K562 (cell line): ENCODE data around the gene TEX261. TPM values are rescaled to one million over a fixed set of nuclear protein-coding genes. Genes with fewer than 3 reads are reported as not detected.

Source experiments
- BACH1 ChIP-seq: fragments of 200-800 bp; sonication (Bioruptor generic); IDR thresholded peaks from 2 replicates; pipeline ENCODE4 v1.6.1; 2016; ENCODE audit warnings: missing genetic modification characterization, missing compliant biosample characterization
- CCNT2 ChIP-seq: IDR thresholded peaks from 2 replicates; pipeline ENCODE4 v1.6.1; 2011; ENCODE audit warnings: borderline replicate concordance, low read depth, mild to moderate bottlenecking, moderate library complexity, mixed read lengths, low read length; ENCODE audit not compliant: insufficient read length; ENCODE audit errors: extremely low read depth
- DPF2 ChIP-seq: fragments of 450-650 bp; IDR thresholded peaks from 2 replicates; pipeline ENCODE4 v1.6.1; 2016
- GABPB2 ChIP-seq: fragments of 250-450 bp; sonication (Bioruptor Pico); conservative IDR thresholded peaks from 2 replicates; pipeline ENCODE4 v1.5.1; 2021; ENCODE audit warnings: mild to moderate bottlenecking
- HDGF ChIP-seq: fragments of 450-650 bp; IDR thresholded peaks from 2 replicates; pipeline ENCODE4 v1.6.1; 2016
- HMG20B ChIP-seq: fragments of 250-450 bp; sonication (Bioruptor Pico); IDR thresholded peaks from 2 replicates; pipeline ENCODE4 v1.5.0; 2021; ENCODE audit warnings: mild to moderate bottlenecking
- MTA1 ChIP-seq: fragments of 450-650 bp; IDR thresholded peaks from 2 replicates; pipeline ENCODE4 v1.6.1; 2017; ENCODE audit warnings: borderline replicate concordance
- NCOA1 ChIP-seq: fragments of 450-650 bp; IDR thresholded peaks from 2 replicates; pipeline ENCODE4 v1.6.1; 2016; ENCODE audit warnings: low read depth
- NFYB ChIP-seq: IDR thresholded peaks from 2 replicates; pipeline ENCODE4 v1.6.1; 2011; ENCODE audit warnings: mild to moderate bottlenecking, moderate library complexity; ENCODE audit not compliant: insufficient read length; ENCODE audit errors: extremely low read depth
- PHF21A ChIP-seq: fragments of 450-650 bp; IDR thresholded peaks from 2 replicates; pipeline ENCODE4 v1.6.1; 2017; ENCODE audit warnings: low read depth, borderline replicate concordance
- RFX7 ChIP-seq: fragments of 250-450 bp; sonication (Bioruptor Pico); IDR thresholded peaks from 2 replicates; pipeline ENCODE4 v1.5.1; 2021; ENCODE audit warnings: mild to moderate bottlenecking
- SIN3B ChIP-seq: fragments of 450-650 bp; IDR thresholded peaks from 2 replicates; pipeline ENCODE4 v1.6.1; 2017; ENCODE audit warnings: low read depth, mild to moderate bottlenecking, moderate library complexity
- SNRNP70 ChIP-seq: fragments of 200-400 bp; formaldehyde crosslinking; optimal IDR thresholded peaks from 2 replicates; pipeline ENCODE3; 2017; ENCODE audit warnings: low read depth, low read length
- ZFP30 ChIP-seq: fragments of 250-450 bp; sonication (Bioruptor Pico); IDR thresholded peaks from 2 replicates; pipeline ENCODE4 v1.8.0; 2022; ENCODE audit warnings: moderate library complexity, mild to moderate bottlenecking, inconsistent platforms, borderline replicate concordance
- ZNF263 ChIP-seq: sonication (generic); formaldehyde crosslinking; IDR thresholded peaks from 2 replicates; pipeline ENCODE4 v1.8.0; 2022; ENCODE audit warnings: mild to moderate bottlenecking, missing genetic modification reagents, borderline replicate concordance
- ZNF586 ChIP-seq: fragments of 450-650 bp; formaldehyde crosslinking; conservative IDR thresholded peaks from 2 replicates; pipeline ENCODE4 v1.4.0; 2020; ENCODE audit warnings: mild to moderate bottlenecking, moderate library complexity
- ZNF696 ChIP-seq: fragments of 250-450 bp; sonication (Bioruptor Pico); conservative IDR thresholded peaks from 2 replicates; pipeline ENCODE4 v1.4.0; 2020; ENCODE audit warnings: mild to moderate bottlenecking, moderate library complexity
- ZSCAN32 ChIP-seq: fragments of 450-650 bp; formaldehyde crosslinking; IDR thresholded peaks from 2 replicates; pipeline ENCODE4 v1.4.0; 2020; ENCODE audit warnings: mild to moderate bottlenecking, moderate library complexity
- polyA plus RNA-seq, 8 experiments: library from polyadenylated mRNA; depleted of rRNA in 4 of 8; stranded (reverse) in 5 of 8; unstranded in 3 of 8; fragments of >200 nt; fragmentation: Nextera tagmentation in 2 of 8; fragmentation: Illumina TruSeq in 1 of 8; extraction: Ambion mirVana in 2 of 8; extraction: Trizol in 1 of 8; gene quantifications; 2 replicates each; pipeline versions ENCODE4 v1.2.1 to v1.2.3, GENCODE V29; 2011 to 2014; ENCODE audit warnings: inconsistent platforms in 1 of 8, missing spikeins in 1 of 8
- total RNA-seq, 7 experiments: library from RNA; depleted of rRNA in 6 of 7; stranded (reverse); fragments of >200 nt in 6 of 7; fragmentation: Illumina TruSeq in 2 of 7; extraction: Trizol in 2 of 7; gene quantifications; 2 replicates each; pipeline versions ENCODE4 v1.2.1 to v1.2.3, GENCODE V29; 2011 to 2021; ENCODE audit warnings: low replicate concordance in 1 of 7
- TF ChIP-seq, protein P1 (sequence below): sonication (generic); formaldehyde crosslinking; IDR thresholded peaks from 2 replicates; pipeline ENCODE4 v1.9.0; 2022; ENCODE audit warnings: mild to moderate bottlenecking, missing genetic modification reagents
- TF ChIP-seq, protein P2 (sequence below), 2 experiments: fragments of 450-650 bp; IDR thresholded peaks; 2 replicates each; pipeline ENCODE4 v1.6.1; 2018; ENCODE audit warnings: mild to moderate bottlenecking in 2 of 2, low read depth in 1 of 2; ENCODE audit not compliant: partially characterized antibody in 2 of 2
- TF ChIP-seq, protein P3 (sequence below): fragments of 250-450 bp; sonication (Bioruptor Pico); IDR thresholded peaks from 2 replicates; pipeline ENCODE4 v1.5.0; 2021; ENCODE audit warnings: mild to moderate bottlenecking, moderate library complexity

Gene TEX261
- total and polyA plus RNA-seq, 9 of the 15 experiments (the other 6 are each of a cell fraction or from before 2014, with no cell fraction given), result 11.9 to 110 (median 51.9) TPM

DNA sequence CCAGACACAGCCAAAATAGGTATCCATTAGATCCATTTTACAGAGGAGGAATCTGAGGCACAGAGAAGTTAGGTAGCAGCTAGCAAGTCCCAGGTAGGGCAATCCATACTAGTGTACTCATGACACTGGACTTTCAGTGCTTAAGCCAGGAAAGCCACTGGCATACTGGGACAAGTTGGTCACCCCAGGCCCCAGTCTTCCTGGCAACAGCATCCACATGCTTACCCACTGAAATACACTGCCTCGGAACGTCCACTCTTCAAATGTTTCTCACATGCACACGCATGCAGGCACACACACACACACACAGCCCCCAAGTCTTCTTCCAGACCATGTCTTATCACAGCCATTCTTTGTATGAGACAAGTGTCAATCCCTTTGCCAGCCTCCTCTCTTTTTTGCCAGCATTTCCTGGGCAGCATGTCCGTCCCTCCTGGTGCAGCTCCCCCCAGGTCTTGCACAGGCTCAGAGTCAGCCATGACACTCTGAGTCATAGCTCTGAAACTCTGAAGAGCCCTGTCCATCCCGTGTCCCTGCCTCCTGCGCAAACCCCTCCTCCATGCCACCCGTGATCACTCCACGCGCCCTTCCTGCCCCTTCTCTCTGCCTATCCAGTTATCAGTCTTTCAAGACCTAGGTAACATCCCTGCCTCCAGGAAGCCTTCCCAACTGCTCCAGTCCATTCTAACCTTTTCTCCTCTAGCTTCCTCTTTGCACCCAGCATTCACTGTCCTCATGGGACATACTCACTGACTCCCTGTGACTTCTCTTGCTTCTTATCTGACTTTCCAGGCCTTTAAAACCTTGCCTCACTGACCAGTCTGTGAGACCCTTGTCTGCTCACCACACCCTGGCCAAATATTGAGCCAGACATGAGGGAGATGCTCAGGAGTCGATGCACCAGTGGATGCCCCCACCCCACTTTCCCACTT lies 10.9 kb upstream of the TEX261 start (continued):
- TF ChIP-seq, protein P1, sequence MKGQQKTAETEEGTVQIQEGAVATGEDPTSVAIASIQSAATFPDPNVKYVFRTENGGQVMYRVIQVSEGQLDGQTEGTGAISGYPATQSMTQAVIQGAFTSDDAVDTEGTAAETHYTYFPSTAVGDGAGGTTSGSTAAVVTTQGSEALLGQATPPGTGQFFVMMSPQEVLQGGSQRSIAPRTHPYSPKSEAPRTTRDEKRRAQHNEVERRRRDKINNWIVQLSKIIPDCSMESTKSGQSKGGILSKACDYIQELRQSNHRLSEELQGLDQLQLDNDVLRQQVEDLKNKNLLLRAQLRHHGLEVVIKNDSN (CRISPR knock-in tag), result no peak
- TF ChIP-seq, protein P2, sequence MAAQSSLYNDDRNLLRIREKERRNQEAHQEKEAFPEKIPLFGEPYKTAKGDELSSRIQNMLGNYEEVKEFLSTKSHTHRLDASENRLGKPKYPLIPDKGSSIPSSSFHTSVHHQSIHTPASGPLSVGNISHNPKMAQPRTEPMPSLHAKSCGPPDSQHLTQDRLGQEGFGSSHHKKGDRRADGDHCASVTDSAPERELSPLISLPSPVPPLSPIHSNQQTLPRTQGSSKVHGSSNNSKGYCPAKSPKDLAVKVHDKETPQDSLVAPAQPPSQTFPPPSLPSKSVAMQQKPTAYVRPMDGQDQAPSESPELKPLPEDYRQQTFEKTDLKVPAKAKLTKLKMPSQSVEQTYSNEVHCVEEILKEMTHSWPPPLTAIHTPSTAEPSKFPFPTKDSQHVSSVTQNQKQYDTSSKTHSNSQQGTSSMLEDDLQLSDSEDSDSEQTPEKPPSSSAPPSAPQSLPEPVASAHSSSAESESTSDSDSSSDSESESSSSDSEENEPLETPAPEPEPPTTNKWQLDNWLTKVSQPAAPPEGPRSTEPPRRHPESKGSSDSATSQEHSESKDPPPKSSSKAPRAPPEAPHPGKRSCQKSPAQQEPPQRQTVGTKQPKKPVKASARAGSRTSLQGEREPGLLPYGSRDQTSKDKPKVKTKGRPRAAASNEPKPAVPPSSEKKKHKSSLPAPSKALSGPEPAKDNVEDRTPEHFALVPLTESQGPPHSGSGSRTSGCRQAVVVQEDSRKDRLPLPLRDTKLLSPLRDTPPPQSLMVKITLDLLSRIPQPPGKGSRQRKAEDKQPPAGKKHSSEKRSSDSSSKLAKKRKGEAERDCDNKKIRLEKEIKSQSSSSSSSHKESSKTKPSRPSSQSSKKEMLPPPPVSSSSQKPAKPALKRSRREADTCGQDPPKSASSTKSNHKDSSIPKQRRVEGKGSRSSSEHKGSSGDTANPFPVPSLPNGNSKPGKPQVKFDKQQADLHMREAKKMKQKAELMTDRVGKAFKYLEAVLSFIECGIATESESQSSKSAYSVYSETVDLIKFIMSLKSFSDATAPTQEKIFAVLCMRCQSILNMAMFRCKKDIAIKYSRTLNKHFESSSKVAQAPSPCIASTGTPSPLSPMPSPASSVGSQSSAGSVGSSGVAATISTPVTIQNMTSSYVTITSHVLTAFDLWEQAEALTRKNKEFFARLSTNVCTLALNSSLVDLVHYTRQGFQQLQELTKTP (IDR thresholded peaks at IDR 0.05; ENCODE audit: low read depth in 1 of 2, partially characterized antibody in 2 of 2), result no peak
- peak; percentile 52 for TF ChIP-seq DPF2
- no peak for TF ChIP-seq NCOA1
- TF ChIP-seq, protein P3, sequence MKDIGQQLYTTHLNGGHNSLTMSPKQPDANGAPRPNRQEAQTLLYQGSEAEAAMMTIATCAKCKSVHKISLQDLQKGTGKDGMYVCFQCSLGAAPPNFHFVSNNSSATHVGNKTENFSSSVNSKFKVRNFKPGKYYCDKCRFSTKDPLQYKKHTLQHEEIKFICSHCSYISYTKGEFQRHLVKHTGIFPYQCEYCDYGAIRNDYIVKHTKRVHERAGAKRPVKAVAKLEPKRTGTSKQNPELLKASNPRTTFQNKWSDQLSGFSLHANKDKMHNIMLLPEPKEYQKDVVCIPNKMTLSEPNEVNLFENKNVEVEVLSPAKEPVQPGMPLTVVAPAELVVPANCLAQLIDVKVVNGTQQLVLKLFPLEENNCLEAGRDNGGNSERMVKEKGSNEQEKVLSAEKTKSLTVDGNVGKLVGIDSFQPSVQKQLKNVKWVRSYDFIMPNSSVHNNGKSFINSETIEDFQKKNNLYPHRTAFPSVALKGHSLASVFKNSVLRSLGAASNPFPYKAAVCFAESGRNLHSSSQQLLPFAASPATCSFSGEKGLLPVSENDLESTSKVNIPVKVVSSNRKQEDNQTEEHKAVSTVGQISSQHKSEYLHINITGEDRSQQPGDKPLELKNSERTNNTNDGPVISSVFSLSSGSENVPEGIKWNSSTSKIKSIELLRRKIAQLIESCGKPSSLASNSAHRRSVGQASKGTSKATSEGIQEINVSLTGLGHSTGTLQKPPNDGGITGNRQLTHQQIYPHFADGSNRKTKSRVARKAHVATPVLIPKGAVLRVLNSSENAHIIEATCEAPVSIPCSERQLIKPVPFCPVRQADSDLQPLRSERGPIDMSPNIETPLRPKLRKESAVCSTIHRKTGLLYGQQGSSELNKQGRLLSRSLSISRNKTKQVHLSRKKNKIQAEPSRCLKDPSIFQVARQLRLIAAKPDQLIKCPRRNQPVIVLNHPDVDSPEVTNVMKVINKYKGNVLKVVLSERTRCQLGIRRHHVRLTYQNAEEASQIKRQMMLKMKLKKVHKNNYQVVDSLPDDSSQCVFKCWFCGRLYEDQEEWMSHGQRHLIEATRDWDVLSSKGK (CRISPR knock-in tag), result no peak
- TF ChIP-seq NFYB, result no peak
- no peak for TF ChIP-seq CCNT2
- no peak for TF ChIP-seq ZFP30
- no peak for TF ChIP-seq ZNF696 (CRISPR knock-in tag)
- 0 out of 2 replicates have a peak, but pooled peaks have one; percentile 37 for TF ChIP-seq HDGF
- TF ChIP-seq BACH1 (tag), result no peak
- TF ChIP-seq ZSCAN32 (CRISPR knock-in tag), result no peak
- no peak for TF ChIP-seq RFX7 (CRISPR knock-in tag)
- TF ChIP-seq ZNF586 (CRISPR knock-in tag), result no peak
- TF ChIP-seq SIN3B, result no peak
- no peak for TF ChIP-seq ZNF263 (CRISPR knock-in tag)
- TF ChIP-seq MTA1, result no peak
- TF ChIP-seq GABPB2 (CRISPR knock-in tag), result no peak
- no peak for TF ChIP-seq PHF21A
- TF ChIP-seq HMG20B (CRISPR knock-in tag), result no peak
- TF ChIP-seq SNRNP70, result no peak
